AG04450 (cell line): ENCODE results near the gene KCTD3. TPM values are rescaled to one million over a fixed set of nuclear protein-coding genes. Genes with fewer than 3 reads are reported as not detected.

Experiments
- CTCF ChIA-PET: fragments of 300-600, 350-600 bp; formaldehyde crosslinking; extraction: SDS; loops from one replicate; lab custom pipeline; 2022; ENCODE audit warnings: antibody characterized with exemption, inconsistent platforms; lab: Charles Lee
- POLR2A ChIA-PET: fragments of 350-600 bp; formaldehyde crosslinking; extraction: SDS; loops from one replicate; lab custom pipeline; 2021; ENCODE audit warnings: antibody characterized with exemption, inconsistent platforms; lab: Yijun Ruan, JAX
- DNase-seq: peaks from one replicate; pipeline ENCODE4 v3.0.0-alpha.2; 2011; ENCODE audit warnings: low read depth, low spot score
- H3K27ac ChIP-seq: one replicate; pipeline ENCODE4 v1.5.1; 2012; ENCODE audit warnings: low read depth, low read length, control low read depth
- H3K27me3 ChIP-seq: one replicate; pipeline ENCODE4 v1.6.0; 2012; ENCODE audit warnings: low read length; ENCODE audit not compliant: control insufficient read depth, insufficient read depth
- H3K4me3 ChIP-seq: 2 replicates; pipeline ENCODE4 v1.5.1; 2011; ENCODE audit warnings: mild to moderate bottlenecking, low read depth, low read length, control low read depth
- H3K9me3 ChIP-seq: 2 replicates; pipeline ENCODE4 v1.5.1; 2012; ENCODE audit warnings: low read length; ENCODE audit not compliant: control insufficient read depth, insufficient read depth
- CTCF ChIP-seq: IDR thresholded peaks from 2 replicates; pipeline ENCODE4 v1.5.1; 2011; ENCODE audit warnings: low read depth, low read length, control low read depth, inconsistent platforms
- polyA plus RNA-seq: library from polyadenylated mRNA; depleted of rRNA; stranded (reverse); fragments of >200 nt; gene quantifications from 2 replicates; pipeline ENCODE4 v1.2.3, GENCODE V29; 2011

Gene KCTD3
- polyA plus RNA-seq, 1 experiment, result 85.0 TPM

- Histone ChIP-seq H3K4me3 (no peak overlapping the region), H3K27me3 (no peaks in the 10 kb centered on the region), H3K9me3 (no peaks in the 10 kb centered on the region; the same call in 1 of the 2 replicates), H3K27ac (no peak overlapping the region)
- DNase-seq, result no peak
- CTCF ChIA-PET, result interaction anchor here (1.1 to 3.2 kb wide), 2 partner anchors 16 to 1281 kb away, joined by 4 to 12 read pairs; no protein-coding TSS in a partner anchor
- no peak for TF ChIP-seq CTCF
- POLR2A ChIA-PET, result no interaction called here
Measured at GRCh38 chr1:215542301-215542700, 24.8 kb upstream of the KCTD3 start.

GRCh38 chr1:215543191-215543606 lies 23.9 kb upstream of the KCTD3 start:
- no peak for TF ChIP-seq CTCF
- Histone ChIP-seq H3K27ac (no peak overlapping the region), H3K9me3 (no peaks in the 10 kb centered on the region; the same call in 1 of the 2 replicates), H3K27me3 (no peaks in the 10 kb centered on the region), H3K4me3 (no peak overlapping the region)
- ChIA-PET CTCF (interaction anchor here (3.2 kb wide), 1 partner anchor 17 kb away, joined by 12 read pairs; no protein-coding TSS in a partner anchor), POLR2A (no interaction called here)
- DNase-seq, result no peak

- no peak for DNase-seq
- ChIA-PET POLR2A (no interaction called here), CTCF (interaction anchor here (1.0 to 3.2 kb wide), 2 partner anchors 18 to 1215 kb away, joined by 4 to 12 read pairs; no protein-coding TSS in a partner anchor)
- Histone ChIP-seq H3K9me3 (no peaks in the 10 kb centered on the region; the same call in 1 of the 2 replicates), H3K27ac (no peak overlapping the region), H3K4me3 (no peak overlapping the region), H3K27me3 (no peaks in the 10 kb centered on the region)
- no peak for TF ChIP-seq CTCF
Measured at GRCh38 chr1:215543806-215544205, 23.3 kb upstream of the KCTD3 start.

- Histone ChIP-seq H3K9me3 (no peaks in the 10 kb centered on the region; the same call in 1 of the 2 replicates), H3K27me3 (no peaks in the 10 kb centered on the region), H3K4me3 (no peak overlapping the region), H3K27ac (no peak overlapping the region)
- POLR2A ChIA-PET, result no interaction called here
- no peak for DNase-seq
- CTCF ChIA-PET, result interaction anchor here (1.0 kb wide), 1 partner anchor 1216 kb away, joined by 4 read pairs; no protein-coding TSS in a partner anchor
- TF ChIP-seq CTCF, result no peak
Measured at GRCh38 chr1:215544566-215544965, 22.5 kb upstream of the KCTD3 start.

GRCh38 chr1:215545096-215545495 lies 22.0 kb upstream of the KCTD3 start:
- ChIA-PET CTCF (no interaction called here), POLR2A (no interaction called here)
- H3K9me3 ChIP-seq, result no peaks in the 10 kb centered on the region; the same call in 1 of the 2 replicates
- no peak overlapping the region for H3K4me3 ChIP-seq
- no peak for TF ChIP-seq CTCF
- H3K27ac ChIP-seq, result no peak overlapping the region
- DNase-seq, result no peak
- no peaks in the 10 kb centered on the region for H3K27me3 ChIP-seq
